ENCODE results near the gene NPDC1.

DNA sequence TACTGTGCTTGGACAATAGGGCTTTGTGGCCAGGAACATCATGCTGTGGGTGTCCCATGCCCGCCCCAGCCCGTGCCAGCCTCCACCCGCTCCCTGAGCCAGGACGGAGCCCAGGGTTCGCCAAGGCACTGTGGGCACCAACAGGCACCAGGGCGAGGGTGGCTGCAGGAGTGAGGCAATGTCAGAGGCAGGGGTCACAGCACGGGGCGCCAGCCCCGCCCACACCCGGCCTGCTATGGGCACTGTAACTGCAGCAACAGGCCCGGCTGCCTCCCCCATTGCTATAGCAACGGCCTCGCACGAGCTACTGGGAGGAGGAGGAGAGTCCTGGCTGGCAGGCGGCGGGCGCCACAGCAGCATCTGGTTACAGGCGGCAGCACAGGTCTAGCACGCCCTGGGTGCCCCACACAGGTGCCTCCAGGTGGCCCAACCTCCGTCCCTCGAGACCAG is 20.4 kb downstream of the NPDC1 start:
- no peak for TF ChIP-seq POLR2AphosphoS5 (IDR thresholded peaks at IDR 0.05; ENCODE audit: low read depth, low read length)
- TF ChIP-seq SIN3A (IDR thresholded peaks at IDR 0.05; ENCODE audit: borderline replicate concordance, insufficient read depth, low read length) = no peak
